Measurements from ENCODE around the gene MARK2.

DNA sequence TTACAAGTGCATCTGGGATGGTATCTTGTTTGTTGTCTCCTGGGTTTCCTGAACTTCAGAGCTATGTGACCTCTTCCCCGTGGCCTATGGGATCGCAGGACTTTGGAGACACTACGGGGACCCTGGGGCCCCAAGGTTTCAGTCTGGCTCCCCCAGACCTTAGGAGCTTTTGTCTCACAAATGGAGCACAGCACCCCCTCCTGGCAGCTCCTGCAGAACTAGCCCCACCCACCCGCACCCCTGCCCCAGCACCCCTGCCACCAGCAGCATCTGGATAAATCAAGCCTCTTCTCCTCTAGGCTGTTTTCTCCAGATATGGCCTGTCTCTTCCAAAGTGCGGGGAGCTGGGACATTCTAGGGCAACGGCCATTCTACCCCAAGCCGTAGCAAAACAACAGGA is 67.7 kb downstream of the MARK2 start:
- no peak for TF ChIP-seq POLR2A (IDR thresholded peaks at IDR 0.05)
- no peak for TF ChIP-seq EP300 (IDR thresholded peaks at IDR 0.05)
- TF ChIP-seq, protein P1, sequence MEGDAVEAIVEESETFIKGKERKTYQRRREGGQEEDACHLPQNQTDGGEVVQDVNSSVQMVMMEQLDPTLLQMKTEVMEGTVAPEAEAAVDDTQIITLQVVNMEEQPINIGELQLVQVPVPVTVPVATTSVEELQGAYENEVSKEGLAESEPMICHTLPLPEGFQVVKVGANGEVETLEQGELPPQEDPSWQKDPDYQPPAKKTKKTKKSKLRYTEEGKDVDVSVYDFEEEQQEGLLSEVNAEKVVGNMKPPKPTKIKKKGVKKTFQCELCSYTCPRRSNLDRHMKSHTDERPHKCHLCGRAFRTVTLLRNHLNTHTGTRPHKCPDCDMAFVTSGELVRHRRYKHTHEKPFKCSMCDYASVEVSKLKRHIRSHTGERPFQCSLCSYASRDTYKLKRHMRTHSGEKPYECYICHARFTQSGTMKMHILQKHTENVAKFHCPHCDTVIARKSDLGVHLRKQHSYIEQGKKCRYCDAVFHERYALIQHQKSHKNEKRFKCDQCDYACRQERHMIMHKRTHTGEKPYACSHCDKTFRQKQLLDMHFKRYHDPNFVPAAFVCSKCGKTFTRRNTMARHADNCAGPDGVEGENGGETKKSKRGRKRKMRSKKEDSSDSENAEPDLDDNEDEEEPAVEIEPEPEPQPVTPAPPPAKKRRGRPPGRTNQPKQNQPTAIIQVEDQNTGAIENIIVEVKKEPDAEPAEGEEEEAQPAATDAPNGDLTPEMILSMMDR (IDR thresholded peaks at IDR 0.05) = peak in 2 of 7 experiments; percentile 6 to 21
